COLO829 (cell line): ENCODE data around the gene NAV2.

Experiments used
- DNase-seq: peaks from one replicate; pipeline ENCODE4 v3.0.0; 2012; ENCODE audit warnings: low spot score

Gene NAV2

DNA sequence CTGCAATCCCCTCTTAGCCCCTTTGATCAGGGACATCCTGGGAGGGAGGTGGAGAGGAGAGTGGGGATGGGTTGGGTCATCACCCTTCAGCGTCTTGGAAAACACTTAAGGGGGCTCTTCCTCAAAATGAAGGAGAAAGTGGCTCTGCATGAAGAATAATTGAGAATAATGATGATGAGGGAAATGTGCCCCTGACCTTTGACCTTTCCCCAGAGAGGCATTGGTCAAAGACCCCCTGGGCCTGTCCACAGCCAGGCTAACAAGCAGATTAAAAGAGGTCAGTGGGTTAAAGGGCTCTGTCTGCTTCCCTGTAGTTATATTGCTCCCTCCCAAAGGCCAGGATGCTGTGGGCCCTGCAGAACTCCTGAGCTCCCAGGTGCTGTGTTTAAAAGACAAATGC, 68.7 kb downstream of the NAV2 start:
- DNase-seq, result no peak

DNA sequence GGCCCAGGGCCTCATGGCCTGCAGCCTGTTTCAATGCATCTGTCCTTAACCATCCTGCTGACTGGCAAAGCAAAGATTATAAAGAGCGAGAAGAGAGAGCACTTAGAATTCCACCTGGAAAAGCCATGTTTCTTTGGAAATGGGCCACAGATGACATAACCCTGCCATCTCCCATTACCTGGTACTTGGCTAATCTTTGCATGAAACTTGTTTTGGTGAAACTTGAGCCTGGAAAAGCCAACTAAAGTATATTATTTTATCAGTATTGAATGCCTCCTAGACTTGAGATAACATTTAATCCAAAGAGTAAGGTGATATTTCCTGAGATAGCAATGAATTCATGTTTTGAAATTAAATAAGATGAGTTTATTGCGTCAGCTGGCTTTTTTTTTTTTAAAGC, 72.6 kb downstream of the NAV2 start:
- DNase-seq, result no peak

DNA sequence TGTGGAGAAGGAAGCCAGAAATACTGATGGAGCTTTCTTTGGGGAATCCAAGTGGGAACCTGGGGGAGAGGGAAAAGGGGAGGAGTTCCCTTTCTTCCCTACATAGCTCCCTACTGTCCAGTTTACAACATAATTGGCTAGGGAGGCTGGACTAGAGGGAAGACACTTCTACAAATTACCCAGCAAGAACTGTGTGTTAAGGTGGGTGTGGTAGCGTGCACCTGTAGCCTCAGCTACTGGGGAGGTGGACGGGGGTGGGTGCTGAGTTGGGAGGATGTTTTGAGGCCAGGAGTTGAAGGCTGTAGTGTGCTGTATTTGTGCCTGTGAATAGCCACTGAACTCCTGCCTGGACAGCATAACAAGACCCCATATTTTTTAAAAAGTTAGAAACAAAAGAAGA, 74.0 kb downstream of the NAV2 start:
- DNase-seq, result no peak

DNA sequence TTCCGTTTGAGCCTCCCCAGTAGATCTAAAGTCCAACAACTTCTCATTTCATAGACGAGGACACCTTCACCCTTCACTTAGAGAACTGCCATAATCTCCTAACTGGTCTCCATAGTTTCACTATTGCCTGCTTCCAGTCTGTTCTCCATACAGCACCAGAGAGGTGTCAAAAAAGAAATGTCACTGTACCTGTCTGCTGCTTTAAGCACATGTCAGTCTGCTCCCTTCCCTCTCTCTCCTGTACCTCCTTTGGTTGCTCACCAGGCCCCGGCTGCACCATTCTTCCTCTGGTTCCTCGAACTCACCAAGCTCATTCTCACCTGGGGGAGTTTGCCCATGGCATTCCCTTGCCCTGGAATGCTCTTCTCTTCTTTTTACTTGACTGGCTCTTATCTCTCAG, 75.8 kb downstream of the NAV2 start:
- DNase-seq, result no peak

DNA sequence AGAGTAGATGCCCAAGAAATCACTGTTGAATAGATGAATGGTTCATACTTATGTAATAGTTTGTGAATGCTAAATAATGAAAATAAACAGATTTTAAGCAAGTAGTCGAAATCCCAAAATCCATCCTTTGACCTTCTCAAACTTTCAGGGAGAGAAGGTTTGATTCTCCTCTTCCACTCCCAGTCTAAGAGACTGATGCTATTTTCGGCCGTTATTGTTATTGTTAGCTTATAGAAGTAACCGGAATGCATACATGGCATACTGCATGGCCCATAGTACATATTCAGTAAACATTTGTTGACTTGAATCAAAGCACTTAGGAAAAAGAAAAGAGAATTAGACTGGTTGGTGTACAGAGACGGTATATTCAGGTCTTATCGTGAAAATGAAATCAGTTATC, 76.6 kb downstream of the NAV2 start:
- DNase-seq, result no peak

DNA sequence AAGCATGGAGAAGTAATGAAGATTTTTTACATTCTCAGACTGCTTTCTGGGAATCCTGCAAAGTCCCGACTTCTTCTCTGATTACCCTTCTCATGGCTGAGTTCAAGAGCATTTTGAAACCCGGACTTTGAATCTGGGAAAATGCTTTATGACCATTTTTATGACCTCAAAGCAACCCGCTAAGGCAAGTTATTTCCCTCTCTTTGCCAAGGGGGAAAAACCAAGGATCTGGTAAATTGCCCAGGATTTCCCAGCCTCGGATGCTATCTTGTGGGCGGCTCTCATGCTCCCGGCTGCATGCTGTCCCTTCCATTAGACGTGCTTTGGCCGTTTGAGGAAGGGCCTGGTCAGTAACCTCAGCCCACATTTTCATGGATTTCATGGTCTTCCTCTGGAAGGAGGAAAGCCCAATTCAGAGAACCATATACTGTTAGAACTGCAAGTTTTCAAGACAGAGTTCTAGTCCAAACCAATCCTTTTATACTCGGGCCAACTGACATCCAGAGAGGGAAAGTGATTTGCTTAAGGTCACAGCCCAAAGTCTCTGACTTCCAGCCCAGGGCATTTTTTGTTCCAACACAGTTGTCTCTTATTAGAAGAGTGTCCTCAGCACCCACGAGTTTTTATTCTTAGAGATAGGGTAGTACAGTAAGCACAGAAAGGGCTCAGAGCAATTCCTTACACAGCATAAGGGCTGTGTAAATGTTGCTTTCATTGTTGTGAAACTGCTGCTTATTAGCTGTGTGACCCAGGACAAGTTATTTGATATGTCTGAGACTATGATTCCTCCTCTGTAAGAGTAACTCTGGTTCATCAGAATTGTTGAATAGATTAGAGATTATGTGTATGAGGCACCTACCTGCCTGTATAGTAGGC, 77.4 kb downstream of the NAV2 start:
- no peak for DNase-seq

DNA sequence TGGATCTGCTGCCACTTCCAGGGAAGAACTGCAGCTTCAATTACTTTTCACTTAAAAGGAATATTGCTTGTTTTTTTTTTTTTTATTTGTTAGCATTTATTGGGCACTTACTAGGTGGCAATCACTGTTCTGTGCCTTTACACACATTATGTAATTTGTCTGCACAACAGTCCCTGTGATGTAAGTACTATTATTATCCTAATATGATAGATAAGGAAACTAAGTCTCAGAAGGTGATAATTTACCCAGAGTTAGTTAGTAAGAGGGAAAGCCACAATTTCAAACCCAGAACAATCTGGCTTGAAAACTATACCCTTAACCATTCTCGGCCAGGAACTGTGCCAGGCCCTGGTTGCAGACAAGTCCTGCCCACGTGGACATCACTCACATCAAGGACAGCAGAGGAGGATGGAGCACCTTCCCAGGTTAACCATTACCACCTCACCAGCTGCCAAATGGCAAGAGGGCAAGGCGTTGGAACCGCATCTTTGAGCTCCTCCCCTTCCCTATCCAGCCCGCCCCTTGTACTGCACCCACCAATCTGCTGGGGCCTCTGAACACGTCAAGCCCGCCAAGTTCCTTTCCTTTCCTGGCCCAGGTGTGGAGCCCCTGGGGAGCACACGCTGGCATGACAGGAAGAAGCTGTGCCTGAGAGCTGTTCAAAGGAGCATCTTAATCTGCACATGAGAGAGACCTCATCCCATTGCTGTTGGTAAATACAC, 78.4 kb downstream of the NAV2 start:
- DNase-seq, result no peak

DNA sequence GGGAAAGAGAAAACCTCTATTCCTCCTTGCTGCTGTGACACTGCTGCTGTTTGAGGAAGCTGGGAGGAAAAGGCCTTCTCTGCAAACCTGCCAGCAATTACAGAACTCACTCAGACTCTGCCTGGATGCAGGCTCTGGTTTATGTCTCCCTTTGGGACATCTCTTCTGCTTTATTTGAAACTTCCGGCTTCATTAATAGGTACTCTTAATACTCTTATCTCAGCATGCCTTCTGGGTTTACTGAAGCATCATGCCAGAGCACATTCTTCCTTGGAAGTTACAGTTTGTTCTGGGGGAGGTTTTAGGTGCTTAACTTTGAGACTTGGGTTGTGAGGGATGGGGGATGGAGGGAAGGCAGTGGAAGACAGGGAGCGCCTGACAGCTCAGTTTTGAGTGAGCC, 79.9 kb downstream of the NAV2 start:
- no peak for DNase-seq

DNA sequence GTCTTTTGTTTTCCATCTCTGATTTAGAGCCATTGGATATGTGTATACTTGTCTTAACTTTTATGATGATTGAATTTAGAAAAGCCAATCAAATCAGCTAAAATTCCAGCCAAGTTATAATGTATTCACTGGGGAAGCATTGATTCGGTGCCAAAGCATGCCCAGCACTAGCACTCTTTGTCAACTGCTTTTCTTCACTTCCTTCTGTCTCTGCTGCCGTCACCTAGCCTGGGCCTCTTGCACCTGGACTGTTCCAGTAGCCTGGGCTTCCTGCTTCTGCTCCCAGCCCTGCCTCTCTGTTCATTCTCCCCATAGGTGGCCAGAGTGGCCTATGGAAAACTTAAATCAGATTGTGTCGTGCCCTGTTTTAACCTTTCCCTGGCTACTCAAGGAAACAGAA, 80.7 kb downstream of the NAV2 start:
- no peak for DNase-seq

DNA sequence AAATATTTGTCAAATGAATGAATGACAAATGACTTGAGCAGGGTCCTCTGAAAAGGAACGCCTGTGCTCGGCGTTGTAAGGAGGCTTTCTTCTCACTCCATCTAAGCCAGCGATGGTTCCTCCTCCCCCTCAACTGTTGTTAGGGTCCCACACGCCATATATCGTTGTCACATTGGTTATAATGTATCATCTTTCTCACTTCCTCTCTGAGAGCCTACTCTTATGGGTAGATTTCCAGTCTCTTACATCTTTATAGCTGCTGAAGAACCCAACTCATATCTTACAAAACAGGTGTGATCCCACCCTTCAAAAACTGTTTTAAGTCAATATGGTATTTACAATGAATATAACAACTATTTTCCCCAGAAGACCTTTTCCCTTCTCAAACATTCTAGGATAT, 81.5 kb downstream of the NAV2 start:
- no peak for DNase-seq

DNA sequence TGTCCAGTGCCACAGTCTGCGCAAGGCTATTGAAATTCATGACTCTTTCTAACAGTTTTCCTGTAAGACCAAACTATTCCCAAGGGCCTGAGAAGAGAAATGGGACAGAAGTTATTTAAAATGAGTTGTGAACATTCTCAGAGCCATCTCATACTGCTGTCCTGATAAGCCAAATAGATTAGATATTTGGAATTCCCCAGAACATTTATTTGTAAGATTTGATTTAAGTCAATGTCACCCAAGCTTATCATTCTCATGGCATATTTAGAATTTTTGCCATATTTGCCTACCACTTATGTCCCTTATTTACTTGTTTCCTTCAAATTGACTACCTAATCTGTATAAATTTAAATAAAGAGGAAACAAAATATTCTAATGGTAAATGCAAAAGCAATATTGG, 82.4 kb downstream of the NAV2 start:
- no peak for DNase-seq

DNA sequence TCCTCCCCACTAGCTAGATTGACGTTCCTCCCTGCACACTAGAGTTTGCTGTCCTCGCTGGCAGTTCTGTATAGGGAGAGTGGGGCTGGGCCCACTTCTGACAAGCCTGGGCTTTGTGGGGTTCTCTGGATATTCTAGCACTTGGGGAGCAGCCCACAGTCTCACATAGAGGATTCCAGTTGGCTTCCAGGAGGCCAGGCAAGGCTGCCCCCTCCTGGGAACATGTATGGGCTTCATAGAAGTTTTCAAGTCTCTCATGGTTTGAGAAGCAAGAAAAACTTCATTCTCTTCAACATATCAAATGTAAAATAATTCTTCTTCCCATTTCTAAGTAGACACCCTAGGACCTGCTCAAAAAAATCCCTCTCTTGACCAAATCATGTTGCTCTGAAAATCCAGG, 87.5 kb downstream of the NAV2 start:
- DNase-seq, result no peak

DNA sequence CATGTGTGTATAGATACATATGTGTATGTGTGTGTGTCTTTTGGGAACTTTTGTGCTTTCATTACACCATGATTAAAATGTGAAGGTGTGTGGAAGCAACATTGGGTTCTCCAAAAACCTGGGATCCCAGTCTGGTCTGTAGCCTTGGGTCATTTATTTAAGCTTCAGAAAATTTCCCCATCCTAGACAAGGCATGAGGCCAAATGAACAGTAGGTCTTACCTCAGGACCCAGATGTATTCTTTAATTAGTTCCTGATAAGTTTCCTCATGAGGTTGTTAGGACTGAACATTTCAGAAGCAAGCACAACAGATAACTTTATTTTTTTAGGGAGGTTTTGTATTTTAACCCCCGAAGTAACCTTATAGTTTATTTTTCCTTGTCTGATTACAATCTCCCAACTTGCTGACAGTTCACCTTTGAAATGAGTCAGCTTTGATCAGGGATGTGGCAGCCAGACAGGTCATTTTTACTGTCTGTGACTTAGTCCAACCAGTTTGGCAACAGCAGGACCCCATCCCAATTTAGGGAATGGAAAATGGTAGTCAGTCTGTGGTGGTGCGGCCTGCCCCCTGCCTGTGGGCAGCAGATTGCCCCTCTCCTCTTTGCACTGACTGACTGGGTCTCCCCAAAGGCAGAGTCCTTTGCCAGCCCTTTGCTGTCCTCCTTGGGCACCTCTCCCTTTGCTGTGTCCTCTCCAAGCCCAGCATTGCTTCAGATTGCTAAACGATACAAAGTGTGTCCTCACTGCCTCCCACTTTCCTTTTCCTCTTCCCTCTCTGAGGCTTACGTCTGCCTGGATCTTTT, 88.3 kb downstream of the NAV2 start:
- DNase-seq, result no peak

DNA sequence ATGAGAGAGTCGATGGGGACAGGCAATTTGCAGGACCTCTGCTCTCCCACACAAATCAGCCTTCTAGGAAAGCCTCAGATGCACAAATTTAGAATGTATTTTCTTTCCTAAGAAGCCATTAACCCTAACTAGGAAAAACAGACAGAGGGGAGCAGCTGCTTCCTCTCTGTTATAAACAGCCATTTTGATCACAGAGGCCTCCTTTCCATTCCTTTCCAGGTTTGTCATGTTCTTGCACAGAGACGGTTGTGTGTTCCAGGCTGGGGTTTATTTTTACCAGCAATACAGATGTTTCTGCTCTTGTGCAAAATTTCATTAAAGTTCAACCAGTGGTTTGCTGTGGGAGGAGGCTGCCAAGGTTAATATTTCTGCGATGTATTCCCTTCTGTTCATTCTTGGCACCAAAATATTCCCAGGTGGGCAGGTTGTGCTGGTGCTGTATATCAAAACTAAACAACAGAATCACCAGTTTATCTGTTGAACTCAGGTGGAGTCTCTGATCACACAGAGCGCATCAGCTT, 90.2 kb downstream of the NAV2 start:
- no peak for DNase-seq

DNA sequence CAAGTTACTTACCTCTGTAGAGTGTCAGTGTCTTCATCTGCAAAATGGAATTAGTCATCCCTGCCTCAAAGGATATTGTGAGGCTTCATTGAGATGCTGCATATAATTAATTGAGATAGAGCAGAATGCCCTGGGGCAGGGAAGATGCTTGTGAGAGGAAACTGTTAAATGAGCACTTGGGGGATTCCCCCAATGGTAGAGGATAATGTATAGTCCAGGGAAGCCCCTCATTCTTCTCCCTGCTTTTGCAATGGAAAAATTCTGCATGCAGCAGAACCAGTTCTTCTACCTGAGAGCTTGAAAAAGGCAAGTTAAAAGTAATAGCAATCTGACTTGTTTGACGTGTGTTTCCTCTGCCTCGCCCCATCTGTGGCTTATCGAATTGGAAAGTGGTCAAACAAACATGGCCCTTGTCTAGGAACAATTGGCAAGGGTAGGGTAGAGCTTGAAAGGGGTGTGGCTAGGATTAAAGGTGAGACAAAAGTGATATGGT, 90.9 kb downstream of the NAV2 start:
- DNase-seq, result no peak

DNA sequence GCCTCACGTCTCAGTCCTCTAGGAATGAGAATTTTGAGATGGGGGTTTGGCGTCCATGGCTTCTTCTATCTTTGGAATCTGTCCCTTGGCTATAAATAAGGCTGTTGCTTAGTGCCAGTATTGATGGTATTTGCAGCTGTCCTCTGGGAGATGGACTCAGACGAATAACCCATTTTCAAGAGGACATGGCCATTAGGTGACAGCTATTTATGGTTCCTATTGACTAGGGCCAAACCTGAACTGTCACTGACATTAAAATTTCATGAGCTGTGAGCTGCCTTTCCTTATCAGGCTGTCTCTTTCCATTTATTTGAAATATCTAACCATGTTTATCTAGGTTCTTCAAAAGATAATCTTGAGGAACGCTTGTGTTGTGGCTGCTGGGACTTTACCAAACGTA, 92.7 kb downstream of the NAV2 start:
- DNase-seq, result no peak

DNA sequence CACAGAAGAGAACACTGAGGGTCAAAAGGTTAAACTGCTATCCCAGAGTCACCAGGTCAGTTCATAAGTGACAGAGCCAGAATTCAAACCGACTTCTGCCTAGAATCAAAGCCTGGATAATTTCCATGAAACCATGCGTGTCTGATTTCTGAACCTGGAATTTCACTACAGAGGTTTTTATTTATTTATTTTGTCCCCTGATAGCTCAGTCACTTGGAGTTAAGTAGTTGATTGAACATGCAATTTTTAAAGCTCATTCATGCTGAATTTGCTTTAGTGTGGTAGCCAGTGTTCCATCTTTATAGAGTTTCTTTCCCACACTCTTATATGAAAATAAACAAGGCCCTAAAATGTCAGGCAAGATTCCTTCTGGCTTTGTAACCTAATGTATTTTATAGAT, 93.2 kb downstream of the NAV2 start:
- no peak for DNase-seq

DNA sequence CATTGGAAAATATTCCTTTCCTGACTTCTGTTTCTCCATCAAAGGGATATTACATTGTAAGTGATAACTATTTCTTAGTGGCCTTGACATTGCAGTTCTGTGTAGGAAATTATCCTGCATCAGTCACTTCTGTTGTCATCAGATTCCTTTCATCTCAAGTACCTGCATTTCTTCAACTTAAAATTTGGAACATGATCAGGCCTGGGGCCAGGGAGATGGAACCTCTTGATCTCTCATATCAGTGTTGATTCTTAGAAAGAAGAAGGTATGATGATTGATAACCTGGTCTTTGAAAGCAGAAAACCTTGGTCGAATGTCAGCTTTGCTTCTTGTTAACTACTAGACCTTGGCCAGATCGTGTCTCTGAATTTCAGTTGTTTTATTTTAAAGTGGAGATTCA, 93.6 kb downstream of the NAV2 start:
- no peak for DNase-seq

DNA sequence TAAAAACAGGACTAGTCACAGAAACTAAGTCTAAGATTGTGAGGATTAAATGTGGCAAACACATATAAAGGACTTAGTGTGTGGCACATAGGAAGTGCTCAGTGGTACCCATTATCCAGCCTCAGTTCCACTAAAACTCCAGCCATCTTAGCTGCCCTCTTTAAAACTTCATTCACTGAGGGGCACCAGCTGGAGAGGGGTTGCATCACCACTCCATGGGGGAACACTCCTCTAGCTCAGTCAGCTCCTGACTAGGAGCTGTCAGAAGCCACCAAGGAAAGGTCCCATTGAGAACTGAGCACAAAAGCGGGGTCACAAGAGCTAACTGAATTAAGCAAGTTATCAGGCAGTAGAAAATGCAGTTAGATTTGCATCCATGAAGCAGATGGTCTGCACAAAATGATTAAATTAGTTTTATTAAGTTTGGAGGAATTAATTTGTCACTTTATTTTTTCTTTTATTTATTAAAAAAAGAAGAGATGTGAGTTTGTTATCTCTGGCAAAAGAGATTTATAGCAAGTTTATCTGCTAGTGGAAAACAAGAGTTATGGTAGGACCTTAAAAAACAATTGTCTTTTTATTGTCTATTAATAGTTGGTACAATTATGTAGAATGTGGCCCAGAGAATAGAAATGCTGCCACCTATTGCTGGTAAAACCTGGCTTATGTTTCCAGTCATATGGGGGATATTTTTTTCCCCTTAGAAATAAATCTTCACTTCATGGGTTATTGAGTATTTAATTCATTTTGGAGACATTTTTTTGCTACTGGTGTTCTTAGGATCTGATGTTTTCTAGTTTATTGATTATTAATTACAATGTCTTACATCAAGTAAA, 95.7 kb downstream of the NAV2 start:
- no peak for DNase-seq

DNA sequence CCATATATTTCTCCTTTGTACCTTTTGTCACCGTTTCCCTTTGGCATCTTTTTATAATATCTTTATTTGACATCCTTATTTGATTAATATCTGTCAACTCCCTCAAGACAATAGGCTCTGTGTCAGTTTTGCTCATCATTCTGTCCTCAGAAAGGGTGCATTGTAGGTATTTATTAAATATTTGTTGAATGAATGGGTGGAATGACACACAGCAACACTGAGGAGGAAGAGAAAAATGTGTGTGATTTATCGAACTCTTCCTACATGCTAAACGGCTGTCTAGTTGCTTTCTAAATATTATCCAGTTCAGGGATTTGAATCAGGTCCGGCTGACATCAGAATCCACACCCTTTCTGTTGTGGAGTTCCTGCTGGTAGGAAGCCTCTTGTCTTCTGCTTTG, 98.2 kb downstream of the NAV2 start:
- DNase-seq, result peak; percentile 24

DNA sequence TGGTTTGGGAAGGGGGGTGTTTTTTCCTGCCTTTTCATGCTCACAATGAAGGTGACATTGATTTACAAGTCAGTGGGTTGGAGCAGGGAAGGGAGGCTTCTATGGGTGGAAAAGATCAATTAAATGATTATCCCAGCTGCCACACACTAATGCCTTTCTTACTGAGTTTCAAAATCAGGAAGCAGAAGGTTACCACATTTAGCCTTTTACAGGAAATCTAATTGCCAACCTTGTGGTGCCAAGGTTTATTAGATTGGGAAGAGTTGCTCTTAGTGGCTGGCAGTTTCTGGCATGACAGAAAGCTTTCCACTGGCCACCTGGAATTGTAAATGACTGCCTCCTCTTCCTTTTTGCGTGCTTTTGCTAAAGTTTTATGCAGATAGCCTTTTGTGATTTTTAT, 98.7 kb downstream of the NAV2 start:
- DNase-seq, result no peak

DNA sequence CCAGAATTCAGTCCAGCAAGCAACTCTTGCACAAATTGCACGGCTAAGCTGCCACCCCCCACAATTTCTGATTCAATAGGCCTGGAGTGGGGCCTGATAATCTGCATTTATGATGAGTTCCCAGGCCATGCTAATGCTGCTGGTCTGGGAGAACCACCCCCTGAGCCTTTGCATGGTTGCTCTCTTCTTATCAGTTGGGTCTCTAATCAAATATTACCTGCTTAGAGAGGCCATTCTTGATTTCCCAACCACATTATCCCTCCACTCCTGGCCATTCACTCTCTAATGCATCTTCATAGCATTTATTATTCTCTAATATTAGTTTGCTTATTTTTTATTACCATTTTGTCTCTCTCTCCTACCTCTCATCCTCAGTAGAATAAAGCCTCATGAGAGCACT, 99.5 kb downstream of the NAV2 start:
- no peak for DNase-seq
